Measurements from ENCODE around the gene KRTAP4-6. TPM values are rescaled to one million over a fixed set of nuclear protein-coding genes. Genes with fewer than 3 reads are reported as not detected.
"Not testable (repeated sequence)": the region's sequence is repeated elsewhere in the genome, so short reads cannot be mapped to it uniquely, and the experiment has no call there.

KRTAP4-6 gene
- total RNA-seq (not detected), polyA plus RNA-seq (not detected)

- FAIRE-seq = no peak
- TF ChIP-seq CTCF (IDR thresholded peaks at IDR 0.05) = no peak
Observed at GRCh38 chr17:41140360-41141131, at the start of gene KRTAP4-6. Gene KRTAP4-6, minus strand, starts transcription at chr17:41140544. Its CDS starts 57 bp downstream, at chr17:41140487.

GRCh38 chr17:41189837-41190318 is 49.5 kb upstream of the KRTAP4-6 start, which contains the start of gene KRTAP9-1:
Gene KRTAP9-1, plus strand, starts transcription at chr17:41189887. Its CDS starts 0 bp downstream, at chr17:41189887.
- H3K4me3 ChIP-seq; H3K27me3 ChIP-seq; H3K9me3 ChIP-seq; ATAC-seq; H3K36me3 ChIP-seq; intact Hi-C loops (cut with DNase I); H3K4me1 ChIP-seq; H3K27ac ChIP-seq; DNase-seq; FAIRE-seq: not testable (repeated sequence)
- WGBS, 2 donors = 56 to 64% methylated on average over 1 of the region's 1 CpG

More at GRCh38 chr17:41140360-41141131, at the start of gene KRTAP4-6:
- no peak for DNase-seq
- 64 to 79% methylated on average over 6 of the region's 6 CpGs for WGBS, 2 donors
- Histone ChIP-seq H3K36me3 (no peaks in the 10 kb centered on the region), H3K4me3 (no peak within 1 kb of the TSS), H3K4me1 (no peaks in the 10 kb centered on the region), H3K27ac (no peak within 1 kb of the TSS), H3K27me3 (no peaks in the 10 kb centered on the region), H3K9me3 (no peaks in the 10 kb centered on the region)
- intact Hi-C loops (cut with DNase I) = no loop called here
- ATAC-seq = no peak

GRCh38 chr17:41186872-41187271 is 46.5 kb upstream of the KRTAP4-6 start:
- no peaks in the 10 kb centered on the region for H3K27me3 ChIP-seq
- no peak for DNase-seq
- FAIRE-seq = no peak
- no peak for TF ChIP-seq CTCF (IDR thresholded peaks at IDR 0.05)
- H3K4me3 ChIP-seq = no peak overlapping the region
- H3K9me3 ChIP-seq = no peaks in the 10 kb centered on the region
- no peak overlapping the region for H3K27ac ChIP-seq
- H3K4me1 ChIP-seq = no peaks in the 10 kb centered on the region
- ATAC-seq = no peak
- WGBS, 2 donors = 66 to 70% methylated on average over 2 of the region's 2 CpGs
- intact Hi-C loops (cut with DNase I) = no loop called here
- H3K36me3 ChIP-seq = no peaks in the 10 kb centered on the region

- Histone ChIP-seq H3K4me3 (no peak overlapping the region), H3K27me3 (no peaks in the 10 kb centered on the region), H3K4me1 (no peaks in the 10 kb centered on the region), H3K36me3 (no peaks in the 10 kb centered on the region), H3K9me3 (no peaks in the 10 kb centered on the region), H3K27ac (no peak overlapping the region)
- ATAC-seq = no peak
- no peak for TF ChIP-seq CTCF (IDR thresholded peaks at IDR 0.05)
- intact Hi-C loops (cut with DNase I) = no loop called here
- WGBS, 2 donors = 25 to 26% methylated on average over 1 of the region's 1 CpG
- no peak for FAIRE-seq
- no peak for DNase-seq
Observed at GRCh38 chr17:41185001-41185400, 44.7 kb upstream of the KRTAP4-6 start.

- Histone ChIP-seq H3K27ac (no peak within 1 kb of the TSS), H3K4me3 (no peak within 1 kb of the TSS), H3K36me3 (no peaks in the 10 kb centered on the region), H3K27me3 (no peaks in the 10 kb centered on the region), H3K4me1 (no peaks in the 10 kb centered on the region), H3K9me3 (no peaks in the 10 kb centered on the region)
- ATAC-seq = no peak
- WGBS, 2 donors = 52 to 54% methylated on average over 7 to 9 of the region's 9 CpGs
- peak in 1 of 6 donors; percentile 29 for DNase-seq
- intact Hi-C loops (cut with DNase I) = no loop called here
- no peak for TF ChIP-seq CTCF (IDR thresholded peaks at IDR 0.05)
- FAIRE-seq = no peak
Observed at GRCh38 chr17:41184480-41184961, 44.2 kb upstream of the KRTAP4-6 start, which contains the start of gene KRTAP4-1. Gene KRTAP4-1, minus strand, starts transcription at chr17:41184911. Its CDS starts 57 bp downstream, at chr17:41184854.
